ENCODE results near the gene MAML3.

The MAML3 gene

GRCh38 chr4:139822391-139822790 lies 331.6 kb downstream of the MAML3 start:
- no peak overlapping the region for H3K4me3 ChIP-seq (ENCODE audit: low read depth, low read length)
- DNase-seq (ENCODE audit: low read depth) = no peak
- no peak for TF ChIP-seq CTCF (conservative IDR thresholded peaks at IDR 0.05; ENCODE audit: low read depth, low read length)

DNA sequence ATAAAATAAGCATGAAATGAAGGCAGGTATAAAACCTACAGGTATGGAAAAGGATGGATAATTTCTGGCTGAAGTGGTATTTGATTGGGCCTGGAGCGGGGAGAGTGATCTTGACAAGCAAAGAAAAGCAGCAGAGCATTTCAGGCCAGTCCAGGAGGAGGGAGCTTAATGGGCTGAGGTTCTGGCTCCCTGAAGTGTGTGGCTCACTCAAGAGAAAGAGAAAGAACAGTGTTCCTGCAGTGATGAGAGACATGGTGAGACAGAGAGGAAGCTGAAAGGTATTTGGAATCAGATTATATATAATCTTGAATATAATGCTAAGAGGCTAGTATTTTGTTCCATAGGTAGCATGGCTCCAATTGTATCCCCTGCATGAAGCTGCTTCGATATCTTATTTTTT lies 334.9 kb downstream of the MAML3 start:
- DNase-seq (ENCODE audit: low read depth) = no peak
- no peak for TF ChIP-seq CTCF (conservative IDR thresholded peaks at IDR 0.05; ENCODE audit: low read depth, low read length)
- no peak overlapping the region for H3K4me3 ChIP-seq (ENCODE audit: low read depth, low read length)

- H3K4me3 ChIP-seq (ENCODE audit: low read depth, low read length) = no peak overlapping the region
- no peak for TF ChIP-seq CTCF (conservative IDR thresholded peaks at IDR 0.05; ENCODE audit: low read depth, low read length)
- no peak for DNase-seq (ENCODE audit: low read depth)
Measured at GRCh38 chr4:139817657-139818452, 336.1 kb downstream of the MAML3 start.

- no peak for DNase-seq (ENCODE audit: low read depth)
- H3K4me3 ChIP-seq (ENCODE audit: low read depth, low read length) = no peak overlapping the region
- no peak for TF ChIP-seq CTCF (conservative IDR thresholded peaks at IDR 0.05; ENCODE audit: low read depth, low read length)
Measured at GRCh38 chr4:139816856-139817255, 337.1 kb downstream of the MAML3 start.

GRCh38 chr4:139815778-139816601 lies 338.0 kb downstream of the MAML3 start:
- TF ChIP-seq CTCF (conservative IDR thresholded peaks at IDR 0.05; ENCODE audit: low read depth, low read length) = no peak
- peak overlapping the region; percentile 61 for H3K4me3 ChIP-seq (ENCODE audit: low read depth, low read length)
- peak; percentile 83 for DNase-seq (ENCODE audit: low read depth)

DNA sequence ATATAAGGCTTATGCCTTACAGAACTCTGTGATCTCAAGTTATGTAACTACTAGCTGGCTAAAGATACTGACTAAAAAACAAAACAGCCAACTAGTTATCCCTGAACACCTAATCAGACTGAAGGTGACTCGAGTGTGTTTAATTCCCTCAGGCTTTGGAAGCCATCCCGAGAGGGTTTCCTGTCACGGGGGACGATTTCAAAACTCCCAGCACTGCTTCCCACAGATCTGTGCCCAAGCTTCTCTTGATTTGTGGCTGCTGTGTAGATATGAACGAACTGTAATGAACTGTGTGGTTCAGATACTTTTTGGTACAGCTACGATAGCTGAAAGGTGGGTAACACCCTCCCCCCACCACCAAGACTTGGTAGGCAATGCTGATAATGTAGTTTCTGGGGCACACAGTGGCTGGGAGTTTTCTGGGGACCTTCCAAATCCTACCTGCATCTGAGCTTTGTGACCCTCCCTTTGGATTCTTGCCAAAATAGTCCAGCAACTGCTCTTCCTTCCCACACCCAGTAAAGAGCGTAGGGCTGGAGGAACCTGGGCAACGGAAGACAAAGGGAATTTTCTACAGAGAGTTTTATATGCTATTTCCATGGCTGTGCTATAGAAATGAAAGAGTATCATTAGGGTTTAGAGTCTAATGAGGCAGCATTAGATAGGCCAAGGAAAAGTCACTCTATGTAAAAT lies 339.5 kb downstream of the MAML3 start:
- DNase-seq (ENCODE audit: low read depth) = peak; percentile 31
- no peak overlapping the region for H3K4me3 ChIP-seq (ENCODE audit: low read depth, low read length)
- TF ChIP-seq CTCF (conservative IDR thresholded peaks at IDR 0.05; ENCODE audit: low read depth, low read length) = no peak
